Epithelial cell of esophagus (primary cell): Measurements from ENCODE around the gene PPP2R3B.

Experiments
- DNase-seq: peaks from one replicate; pipeline ENCODE4 v3.0.0; 2010; ENCODE audit warnings: low read depth
- H3K4me3 ChIP-seq: 2 replicates; pipeline ENCODE4 v1.5.1; 2011; ENCODE audit warnings: mild to moderate bottlenecking, low read length, control low read depth
- CTCF ChIP-seq: IDR thresholded peaks from 2 replicates; pipeline ENCODE4 v1.5.1; 2011; ENCODE audit warnings: low read depth, mild to moderate bottlenecking, low read length, control low read depth, inconsistent platforms; ENCODE audit not compliant: insufficient read depth; ENCODE audit errors: missing control alignments

The PPP2R3B gene

GRCh38 chrX:334331-334891 is 52.3 kb downstream of the PPP2R3B start:
- H3K4me3 ChIP-seq = no peak overlapping the region
- no peak for TF ChIP-seq CTCF
- no peak for DNase-seq

- TF ChIP-seq CTCF = no peak
- no peak overlapping the region for H3K4me3 ChIP-seq
- DNase-seq = no peak
Measured at GRCh38 chrX:333611-334311, 52.9 kb downstream of the PPP2R3B start.

- no peak for TF ChIP-seq CTCF
- no peak overlapping the region for H3K4me3 ChIP-seq
Measured at GRCh38 chrX:332916-333610, 53.6 kb downstream of the PPP2R3B start.

GRCh38 chrX:332496-332860 is 54.2 kb downstream of the PPP2R3B start:
- no peak for TF ChIP-seq CTCF
- no peak overlapping the region for H3K4me3 ChIP-seq
- DNase-seq = no peak

More at GRCh38 chrX:332916-333610, 53.6 kb downstream of the PPP2R3B start:
- no peak for DNase-seq

- no peak overlapping the region for H3K4me3 ChIP-seq
- no peak for TF ChIP-seq CTCF
- DNase-seq = no peak
Measured at GRCh38 chrX:331825-332495, 54.7 kb downstream of the PPP2R3B start.

GRCh38 chrX:331151-331824 is 55.4 kb downstream of the PPP2R3B start:
- no peak for TF ChIP-seq CTCF
- DNase-seq = peak; percentile 25

More at GRCh38 chrX:331151-331824, 55.4 kb downstream of the PPP2R3B start:
- no peak overlapping the region for H3K4me3 ChIP-seq
